GM04504 (cell line): Measurements from ENCODE around the gene ZNF550.

Source experiments
- DNase-seq: peaks from one replicate; pipeline ENCODE4 v3.0.0-alpha.2; 2012; ENCODE audit warnings: low read depth

Gene ZNF550

GRCh38 chr19:57559404-57560025, at the start of gene ZNF550:
ZNF550 (minus strand) TSS chr19:57559863; CDS start chr19:57559682, 181 bp downstream.
- peak; percentile 69 for DNase-seq

GRCh38 chr19:57606931-57607330, 47.3 kb upstream of the ZNF550 start:
- no peak for DNase-seq

- peak; percentile 87 for DNase-seq
These were observed 40.2 kb upstream of the ZNF550 start, which contains the start of gene ZNF530 for GRCh38 chr19:57599761-57600383. ZNF530 (plus strand) TSS chr19:57599885; CDS start chr19:57604346, 4,461 bp downstream.

GRCh38 chr19:57599377-57599760, 39.7 kb upstream of the ZNF550 start:
- no peak for DNase-seq

GRCh38 chr19:57587529-57587928, 27.9 kb upstream of the ZNF550 start:
- DNase-seq = peak; percentile 58

GRCh38 chr19:57583521-57584416, 24.1 kb upstream of the ZNF550 start, which contains the start of gene ZIK1:
ZIK1 (plus strand) TSS chr19:57584145; CDS start chr19:57584357, 212 bp downstream.
- peak; percentile 84 for DNase-seq

- DNase-seq = no peak
These were observed 23.4 kb upstream of the ZNF550 start for GRCh38 chr19:57583104-57583520.

GRCh38 chr19:57578487-57579205, 19.0 kb upstream of the ZNF550 start, which contains the start of gene ZNF416:
ZNF416 (minus strand) TSS chr19:57578911; CDS start chr19:57578704, 207 bp downstream.
- DNase-seq = peak; percentile 97

- no peak for DNase-seq
These were observed 17.0 kb upstream of the ZNF550 start for GRCh38 chr19:57576661-57577060.

- DNase-seq = no peak
These were observed 12.8 kb upstream of the ZNF550 start for GRCh38 chr19:57572415-57572947.

GRCh38 chr19:57570707-57571106, 11.0 kb upstream of the ZNF550 start:
- DNase-seq = no peak

GRCh38 chr19:57566396-57567265, 7.0 kb upstream of the ZNF550 start:
- DNase-seq = no peak

GRCh38 chr19:57563547-57563946, 3.9 kb upstream of the ZNF550 start:
- DNase-seq = no peak

GRCh38 chr19:57560049-57560491, 407 bp upstream of the ZNF550 start:
- peak; percentile 83 for DNase-seq

- no peak for DNase-seq
These were observed 657 bp downstream of the ZNF550 start for GRCh38 chr19:57559008-57559403.

GRCh38 chr19:57558525-57558924, 1.1 kb downstream of the ZNF550 start:
- DNase-seq = no peak

GRCh38 chr19:57557659-57558058, 2.0 kb downstream of the ZNF550 start:
- no peak for DNase-seq

- DNase-seq = no peak
These were observed 7.2 kb downstream of the ZNF550 start for GRCh38 chr19:57552432-57552831.

GRCh38 chr19:57546513-57546912, 13.2 kb downstream of the ZNF550 start:
- no peak for DNase-seq

- no peak for DNase-seq
These were observed 21.6 kb downstream of the ZNF550 start for GRCh38 chr19:57537953-57538547.
